Upper lobe of right lung (tissue), 1 donor: Measurements from ENCODE around the gene HMOX2. TPM values are rescaled to one million over a fixed set of nuclear protein-coding genes. Genes with fewer than 3 reads are reported as not detected.

Source experiments
- ATAC-seq: fragments of 200-7000 bp; cut with Tn5 transposase; one replicate; pipeline ENCODE4 v1.9.1; 2020; ENCODE audit warnings: mild to moderate bottlenecking, moderate library complexity
- DNase-seq: peaks from one replicate; pipeline ENCODE4 v3.0.0-alpha.2; 2020
- H3K27ac ChIP-seq: fragments of 200-600 bp; one replicate; pipeline ENCODE4 v1.8.0; 2022
- H3K27me3 ChIP-seq: fragments of 200-600 bp; one replicate; pipeline ENCODE4 v1.8.0; 2022; ENCODE audit warnings: mild to moderate bottlenecking
- H3K36me3 ChIP-seq: fragments of 200-600 bp; one replicate; pipeline ENCODE4 v1.8.0; 2022
- H3K4me1 ChIP-seq: fragments of 200-600 bp; one replicate; pipeline ENCODE4 v1.8.0; 2022
- H3K4me3 ChIP-seq: fragments of 200-600 bp; one replicate; pipeline ENCODE4 v1.8.0; 2022; ENCODE audit warnings: mild to moderate bottlenecking
- H3K9me3 ChIP-seq: fragments of 200-600 bp; one replicate; pipeline ENCODE4 v1.8.0; 2022
- intact Hi-C: fragments of 100-400 bp; cut with DNase I; formaldehyde crosslinking; loops from one replicate; pipeline ENCODE4 v1.11.0; 2022
- total RNA-seq: library from RNA; stranded (reverse); fragmentation: NEBNext Ultra II Directional; extraction: Animal tissue kit (Norgen Biotek cat#: 25700); gene quantifications from one replicate; pipeline ENCODE4 v1.2.1, GENCODE V29; 2021
- TF ChIP-seq, protein P1 (sequence below): fragments of 200-600 bp; IDR thresholded peaks from one replicate; pipeline ENCODE4 v1.8.0; 2022; ENCODE audit warnings: antibody characterized with exemption
- donor health status: DM: no; HTN: yes; CAD: no; lungs with severe emphysema.

Gene HMOX2
- total RNA-seq, 1 donor from 2014 or later, result 53.0 TPM

DNA sequence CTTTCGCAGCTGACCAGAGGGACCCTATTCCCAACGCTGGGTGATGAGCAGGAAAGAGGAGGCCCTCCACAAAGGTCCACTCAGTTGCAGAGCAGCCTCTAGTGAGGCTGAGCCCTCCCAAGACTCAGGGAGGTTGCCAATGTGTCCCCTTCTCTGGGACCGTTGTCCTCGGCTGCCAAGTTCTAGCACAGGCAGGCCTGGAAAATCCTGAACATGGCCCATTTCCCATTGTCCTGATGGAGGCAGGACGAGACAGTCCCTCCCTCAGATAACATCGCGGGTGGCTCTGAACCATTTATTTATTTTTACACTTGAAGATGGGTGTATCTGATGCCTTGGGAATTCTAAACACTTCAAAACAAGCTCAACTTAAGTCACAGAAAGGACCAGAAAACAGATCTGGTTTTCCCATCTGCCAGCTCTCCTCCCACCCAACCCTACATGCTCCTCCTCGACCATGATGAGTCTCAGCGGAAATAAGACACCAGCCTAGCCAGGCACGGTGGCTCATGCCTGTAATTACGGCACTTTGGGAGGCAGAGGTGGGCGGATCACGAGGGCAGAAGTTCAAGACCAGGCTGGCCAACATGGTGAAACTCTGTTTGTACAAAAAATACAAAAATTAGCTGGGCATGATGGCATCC lies 49.6 kb downstream of the HMOX2 start:
- Histone ChIP-seq H3K36me3 (no peaks in the 10 kb centered on the region), H3K4me1 (no peaks in the 10 kb centered on the region), H3K4me3 (no peak overlapping the region), H3K27me3 (no peaks in the 10 kb centered on the region), H3K27ac (no peak overlapping the region), H3K9me3 (no peaks in the 10 kb centered on the region)
- TF ChIP-seq, protein P1, sequence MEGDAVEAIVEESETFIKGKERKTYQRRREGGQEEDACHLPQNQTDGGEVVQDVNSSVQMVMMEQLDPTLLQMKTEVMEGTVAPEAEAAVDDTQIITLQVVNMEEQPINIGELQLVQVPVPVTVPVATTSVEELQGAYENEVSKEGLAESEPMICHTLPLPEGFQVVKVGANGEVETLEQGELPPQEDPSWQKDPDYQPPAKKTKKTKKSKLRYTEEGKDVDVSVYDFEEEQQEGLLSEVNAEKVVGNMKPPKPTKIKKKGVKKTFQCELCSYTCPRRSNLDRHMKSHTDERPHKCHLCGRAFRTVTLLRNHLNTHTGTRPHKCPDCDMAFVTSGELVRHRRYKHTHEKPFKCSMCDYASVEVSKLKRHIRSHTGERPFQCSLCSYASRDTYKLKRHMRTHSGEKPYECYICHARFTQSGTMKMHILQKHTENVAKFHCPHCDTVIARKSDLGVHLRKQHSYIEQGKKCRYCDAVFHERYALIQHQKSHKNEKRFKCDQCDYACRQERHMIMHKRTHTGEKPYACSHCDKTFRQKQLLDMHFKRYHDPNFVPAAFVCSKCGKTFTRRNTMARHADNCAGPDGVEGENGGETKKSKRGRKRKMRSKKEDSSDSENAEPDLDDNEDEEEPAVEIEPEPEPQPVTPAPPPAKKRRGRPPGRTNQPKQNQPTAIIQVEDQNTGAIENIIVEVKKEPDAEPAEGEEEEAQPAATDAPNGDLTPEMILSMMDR, result no peak
- no peak for DNase-seq
- ATAC-seq, result no peak
- intact Hi-C loops, result loop anchor here (10.0 kb wide), 1 partner anchor 49 kb away; no protein-coding TSS in a partner anchor

DNA sequence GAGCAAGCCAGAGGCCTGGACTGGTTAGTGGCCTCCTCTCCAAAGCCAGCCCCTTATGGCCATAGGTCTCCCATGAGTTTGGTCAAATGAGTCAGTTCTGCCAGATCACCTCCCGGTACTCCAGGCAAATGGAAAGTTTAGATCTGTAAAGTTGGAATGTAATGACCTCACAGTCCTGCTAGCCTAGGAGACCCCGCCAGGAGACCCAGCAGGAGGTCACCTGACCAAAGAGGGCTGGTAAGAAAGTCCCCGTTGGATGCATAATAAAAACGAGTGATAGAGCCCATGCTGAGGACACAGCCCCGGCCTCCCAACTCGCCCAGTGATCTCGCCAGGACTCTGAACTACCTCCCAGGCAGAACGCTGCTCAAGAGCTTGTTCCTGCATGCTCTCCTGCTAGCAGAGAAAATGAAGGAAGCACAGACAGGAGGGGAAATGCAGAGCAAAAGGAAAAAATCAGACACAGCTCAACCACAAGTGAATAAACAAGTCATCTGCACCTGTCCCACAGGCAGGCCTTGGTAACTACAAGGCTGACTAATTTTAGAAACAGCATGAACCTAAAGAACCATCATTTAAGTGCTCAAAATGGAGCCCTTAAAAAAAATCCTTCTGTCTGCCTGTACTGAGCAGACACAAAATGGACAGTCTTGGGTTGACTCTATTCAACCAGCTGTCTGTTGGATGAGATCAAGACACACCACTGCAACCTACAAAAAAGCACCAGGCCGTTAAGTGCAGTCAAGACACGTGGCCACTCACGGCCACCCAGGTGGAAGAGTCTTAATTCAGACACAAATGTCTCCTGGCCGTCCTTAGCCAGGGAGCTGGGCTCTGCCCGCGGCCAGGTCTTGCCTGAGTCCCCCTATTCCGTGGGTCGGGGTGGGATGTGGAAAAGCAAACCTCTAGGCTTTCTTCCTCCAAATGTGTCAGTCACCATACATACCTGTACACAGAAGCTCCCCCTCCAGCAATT lies 53.2 kb downstream of the HMOX2 start:
- H3K27ac ChIP-seq, result no peak overlapping the region
- ATAC-seq, result no peak
- no peaks in the 10 kb centered on the region for H3K27me3 ChIP-seq
- DNase-seq, result no peak
- no peaks in the 10 kb centered on the region for H3K9me3 ChIP-seq
- H3K4me1 ChIP-seq, result no peaks in the 10 kb centered on the region
- TF ChIP-seq, protein P1, result no peak
- intact Hi-C loops, result loop anchor here (10.0 kb wide), 1 partner anchor 45 kb away; no protein-coding TSS in a partner anchor
- no peak overlapping the region for H3K4me3 ChIP-seq
- no peaks in the 10 kb centered on the region for H3K36me3 ChIP-seq

DNA sequence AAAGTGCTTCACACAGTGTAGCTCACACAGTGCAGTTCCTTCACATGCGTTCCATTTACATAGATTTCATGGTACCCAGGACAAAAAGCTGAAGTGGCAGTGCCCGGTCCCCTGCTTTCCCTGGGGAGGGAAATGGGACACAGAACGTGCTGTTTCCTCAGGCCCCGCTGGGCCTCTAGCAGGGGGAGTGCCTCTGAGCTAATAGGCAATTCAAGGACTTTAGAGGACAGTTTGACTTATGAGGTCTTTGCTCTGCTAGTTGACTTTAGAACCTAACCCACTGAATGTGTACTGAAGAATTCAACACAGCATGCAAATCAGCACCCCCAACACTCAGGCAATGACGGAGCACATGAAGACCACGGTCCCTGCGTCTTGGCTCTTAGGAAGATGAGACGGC lies 55.6 kb downstream of the HMOX2 start:
- TF ChIP-seq, protein P1, result no peak
- Histone ChIP-seq H3K4me3 (no peak overlapping the region), H3K36me3 (no peaks in the 10 kb centered on the region), H3K27ac (no peak overlapping the region), H3K27me3 (no peaks in the 10 kb centered on the region), H3K4me1 (no peaks in the 10 kb centered on the region), H3K9me3 (no peaks in the 10 kb centered on the region)
- intact Hi-C loops, result no loop called here
- ATAC-seq, result no peak
- DNase-seq, result no peak

DNA sequence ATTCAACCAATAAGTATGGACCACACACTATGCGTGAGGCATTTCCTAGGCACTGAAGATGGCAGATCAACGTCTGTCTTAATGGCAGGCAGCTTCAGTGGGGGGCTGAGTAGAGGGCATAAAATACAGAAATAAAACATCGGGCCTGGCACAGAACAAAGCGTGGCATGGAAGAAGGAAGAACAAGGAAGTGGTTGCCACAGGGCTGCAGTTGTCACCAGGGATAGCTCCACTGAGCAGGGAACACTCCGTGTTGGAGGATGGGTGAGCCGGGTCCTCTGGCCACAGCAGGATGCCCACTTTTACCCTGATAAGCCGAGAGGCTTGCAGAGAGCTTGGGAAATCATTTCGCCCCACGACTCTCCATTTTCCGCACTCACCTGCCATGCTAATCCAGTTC lies 56.0 kb downstream of the HMOX2 start:
- Histone ChIP-seq H3K27me3 (no peaks in the 10 kb centered on the region), H3K9me3 (no peaks in the 10 kb centered on the region), H3K4me3 (no peak overlapping the region), H3K27ac (no peak overlapping the region), H3K36me3 (no peaks in the 10 kb centered on the region), H3K4me1 (peaks cover under 1% of the 10 kb centered on the region)
- TF ChIP-seq, protein P1, result no peak
- intact Hi-C loops, result no loop called here
- no peak for DNase-seq
- ATAC-seq, result no peak

DNA sequence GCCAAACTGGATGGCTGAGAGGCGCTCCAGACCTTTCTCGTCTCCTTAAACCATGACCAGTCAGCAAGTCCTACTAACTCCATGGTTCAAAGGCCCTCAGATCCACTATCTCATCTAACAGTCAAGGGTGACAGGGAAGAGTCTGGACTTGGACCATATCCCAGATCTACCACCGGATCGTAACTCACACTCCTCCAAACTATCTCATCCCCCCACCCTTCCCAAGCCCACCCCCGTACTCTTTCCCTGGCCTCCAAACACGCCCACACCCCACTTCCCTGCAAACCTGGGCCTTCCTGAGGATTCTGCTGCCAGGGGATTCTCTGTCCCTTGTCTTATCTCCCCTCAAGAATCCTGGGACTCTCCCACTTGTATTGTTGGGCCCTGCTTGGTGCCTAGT lies 57.3 kb downstream of the HMOX2 start:
- intact Hi-C loops, result no loop called here
- H3K27me3 ChIP-seq, result no peaks in the 10 kb centered on the region
- H3K9me3 ChIP-seq, result no peaks in the 10 kb centered on the region
- DNase-seq (no peak), ATAC-seq (no peak)
- TF ChIP-seq, protein P1, result no peak
- H3K36me3 ChIP-seq, result no peaks in the 10 kb centered on the region
- H3K4me1 ChIP-seq, result peaks cover 4% of the 10 kb centered on the region
- H3K4me3 ChIP-seq, result no peak overlapping the region
- no peak overlapping the region for H3K27ac ChIP-seq
